ENCODE results near the gene ZNF772. TPM values are rescaled to one million over a fixed set of nuclear protein-coding genes. Genes with fewer than 3 reads are reported as not detected.
"Not testable (repeated sequence)": the region's sequence is repeated elsewhere in the genome, so short reads cannot be mapped to it uniquely, and the experiment has no call there.

ZNF772 gene
- polyA plus RNA-seq (2013, experiment 1 of 2) = 8.0 TPM
- polyA plus RNA-seq (2013, experiment 2 of 2) = 7.9 TPM

DNA sequence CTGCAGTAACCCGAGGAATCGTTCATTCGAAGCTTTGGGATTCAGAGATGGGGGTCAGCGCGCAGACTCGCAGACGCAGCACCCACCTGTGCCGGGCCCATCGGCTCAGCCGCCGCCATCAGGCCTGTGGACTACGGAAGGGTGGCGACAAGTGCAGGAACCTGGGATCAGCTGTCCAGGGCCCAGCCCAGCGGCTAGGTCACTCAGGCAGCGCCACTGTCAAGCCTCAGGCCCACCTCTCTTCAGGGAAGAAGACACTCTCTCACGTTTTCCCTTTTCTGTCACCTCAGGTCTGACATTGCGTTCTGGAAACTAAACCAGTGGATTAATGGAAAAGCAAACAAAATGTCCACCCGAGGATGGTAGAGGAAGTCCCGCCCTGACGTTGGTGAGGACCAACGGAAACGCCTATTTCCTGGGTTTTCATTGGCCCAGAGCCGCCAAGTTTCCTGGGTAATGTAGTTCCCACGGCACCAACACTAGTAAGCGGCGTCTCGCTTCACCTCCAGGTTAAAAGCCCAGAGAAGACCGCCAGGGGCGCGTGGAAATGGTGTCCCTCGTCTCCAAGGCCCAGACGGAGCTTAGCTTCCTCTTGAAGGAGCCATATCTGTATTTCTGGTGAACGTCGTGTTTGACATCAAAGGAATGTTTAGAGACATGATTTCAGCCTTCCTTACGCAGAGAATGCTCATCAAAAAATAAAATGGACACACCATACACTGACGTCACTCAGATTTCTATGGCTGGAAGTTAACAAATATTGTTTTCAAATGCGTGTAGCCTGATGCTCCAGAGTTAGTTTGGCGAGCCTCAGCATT lies at the start of gene ZNF772:
Gene ZNF772, minus strand, starts transcription at position 376 of the 818 bp plus-strand sequence. Its CDS starts 257 bp downstream, at position 119.
- H2BK15ac ChIP-seq (ENCODE audit: low read length) = no peak within 1 kb of the TSS
- peaks cover 37 to 43% of the 10 kb centered on the region in 2 donors for H3K36me3 ChIP-seq (replicated peaks in 1 of 2; ENCODE audit: control insufficient read depth in 2 of 2, insufficient read depth in 2 of 2, low read length in 2 of 2)
- H3K27ac ChIP-seq (replicated peaks; ENCODE audit: low read length) = peak within 1 kb of the TSS; percentile 37
- peaks cover 0 to 2% (median 0%) of the 10 kb centered on the region in 3 experiments for H3K27me3 ChIP-seq (ENCODE audit: control insufficient read depth in 3 of 3, insufficient read depth in 3 of 3, low read depth in 1 of 3, low read length in 3 of 3)
- peaks cover 44 to 51% of the 10 kb centered on the region in 2 donors for H3K9me3 ChIP-seq (replicated peaks in 1 of 2; ENCODE audit: control insufficient read depth in 2 of 2, insufficient read depth in 1 of 2, low read depth in 1 of 2, low read length in 2 of 2)
- no CpG with 5 or more reads among the region's 38 CpGs for WGBS, 2 donors (ENCODE audit: extremely low coverage in 2 of 2, insufficient read length in 2 of 2, insufficient replicate concordance in 1 of 2)
- H3K4me3 ChIP-seq (ENCODE audit: low read length in 2 of 2) = peak within 1 kb of the TSS; percentile 78 to 82
- H3K4me1 ChIP-seq (ENCODE audit: control insufficient read depth in 2 of 2, insufficient read depth in 1 of 2, low read depth in 1 of 2, low read length in 2 of 2) = peaks cover 1 to 7% of the 10 kb centered on the region in 2 donors
- no peak within 1 kb of the TSS for H4K91ac ChIP-seq (ENCODE audit: low read depth, low read length, poor library complexity)
- peak within 1 kb of the TSS; percentile 95 for H3K18ac ChIP-seq (ENCODE audit: low read length)
- no peak within 1 kb of the TSS for H2BK12ac ChIP-seq (ENCODE audit: low read length)
- no peak within 1 kb of the TSS for H3K4ac ChIP-seq (ENCODE audit: low read length)
- H2AFZ ChIP-seq (ENCODE audit: low read length) = peak within 1 kb of the TSS; percentile 89
- H3K14ac ChIP-seq (ENCODE audit: low read length) = no peak within 1 kb of the TSS
- peak within 1 kb of the TSS; percentile 62 for H3K4me2 ChIP-seq (ENCODE audit: insufficient read depth, low read length, poor library complexity, severe bottlenecking)
- peak within 1 kb of the TSS; percentile 72 for H2BK5ac ChIP-seq (ENCODE audit: low read length)
- H3K23ac ChIP-seq (ENCODE audit: low read depth, low read length, poor library complexity) = peak within 1 kb of the TSS; percentile 52
- no peak within 1 kb of the TSS for H2BK120ac ChIP-seq (ENCODE audit: low read depth, low read length)
- H4K8ac ChIP-seq (ENCODE audit: low read depth, low read length) = no peak within 1 kb of the TSS
- peak within 1 kb of the TSS; percentile 91 for H3K9ac ChIP-seq (ENCODE audit: low read depth, low read length, poor library complexity)
- peak; percentile 92 for DNase-seq (ENCODE audit: low spot score)
- peaks cover 5% of the 10 kb centered on the region for H3K79me1 ChIP-seq (ENCODE audit: low read depth, low read length)
- H2AK5ac ChIP-seq (ENCODE audit: low read depth, low read length) = peak within 1 kb of the TSS; percentile 20

DNA sequence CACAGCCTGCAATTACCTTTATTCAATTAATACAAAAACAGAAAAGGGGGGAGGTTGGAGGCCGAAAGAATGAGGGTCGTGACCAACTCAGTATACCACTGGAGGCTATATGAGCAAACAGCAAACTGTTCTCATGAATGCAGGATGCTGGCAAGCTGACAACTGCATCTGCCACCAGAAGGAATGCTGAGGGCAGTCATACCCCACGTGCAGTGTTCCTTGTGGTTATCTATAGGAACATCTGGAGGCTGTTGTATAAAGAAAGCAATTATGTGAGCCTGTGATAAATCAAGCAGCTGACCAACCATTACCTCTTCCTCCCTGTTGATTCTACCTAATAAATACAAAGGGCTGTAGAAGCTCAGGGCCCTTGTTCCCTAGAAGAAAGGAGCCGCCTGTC lies 40.7 kb upstream of the ZNF772 start:
- H2AFZ ChIP-seq (ENCODE audit: low read length); H3K4me2 ChIP-seq (ENCODE audit: insufficient read depth, low read length, poor library complexity, severe bottlenecking); H2AK5ac ChIP-seq (ENCODE audit: low read depth, low read length); H4K91ac ChIP-seq (ENCODE audit: low read depth, low read length, poor library complexity); H3K27me3 ChIP-seq (ENCODE audit: control insufficient read depth in 3 of 3, insufficient read depth in 3 of 3, low read depth in 1 of 3, low read length in 3 of 3); H3K4me1 ChIP-seq (ENCODE audit: control insufficient read depth in 2 of 2, insufficient read depth in 1 of 2, low read depth in 1 of 2, low read length in 2 of 2); H3K9ac ChIP-seq (ENCODE audit: low read depth, low read length, poor library complexity); DNase-seq (ENCODE audit: low spot score); H3K79me1 ChIP-seq (ENCODE audit: low read depth, low read length); H3K23ac ChIP-seq (ENCODE audit: low read depth, low read length, poor library complexity); H2BK15ac ChIP-seq (ENCODE audit: low read length); H3K4me3 ChIP-seq (ENCODE audit: low read length in 2 of 2); H3K4ac ChIP-seq (ENCODE audit: low read length); H3K27ac ChIP-seq (replicated peaks; ENCODE audit: low read length); H3K18ac ChIP-seq (ENCODE audit: low read length); H4K8ac ChIP-seq (ENCODE audit: low read depth, low read length); H2BK12ac ChIP-seq (ENCODE audit: low read length); H2BK5ac ChIP-seq (ENCODE audit: low read length); H3K14ac ChIP-seq (ENCODE audit: low read length); H2BK120ac ChIP-seq (ENCODE audit: low read depth, low read length): not testable (repeated sequence)
- peaks cover 10 to 24% of the 10 kb centered on the region in 2 donors for H3K9me3 ChIP-seq (replicated peaks in 1 of 2; ENCODE audit: control insufficient read depth in 2 of 2, insufficient read depth in 1 of 2, low read depth in 1 of 2, low read length in 2 of 2)
- WGBS, 2 donors (ENCODE audit: extremely low coverage in 2 of 2, insufficient read length in 2 of 2, insufficient replicate concordance in 1 of 2) = no CpG with 5 or more reads among the region's 4 CpGs
- H3K36me3 ChIP-seq (replicated peaks in 1 of 2; ENCODE audit: control insufficient read depth in 2 of 2, insufficient read depth in 2 of 2, low read length in 2 of 2) = peaks cover 8 to 19% of the 10 kb centered on the region in 2 donors

DNA sequence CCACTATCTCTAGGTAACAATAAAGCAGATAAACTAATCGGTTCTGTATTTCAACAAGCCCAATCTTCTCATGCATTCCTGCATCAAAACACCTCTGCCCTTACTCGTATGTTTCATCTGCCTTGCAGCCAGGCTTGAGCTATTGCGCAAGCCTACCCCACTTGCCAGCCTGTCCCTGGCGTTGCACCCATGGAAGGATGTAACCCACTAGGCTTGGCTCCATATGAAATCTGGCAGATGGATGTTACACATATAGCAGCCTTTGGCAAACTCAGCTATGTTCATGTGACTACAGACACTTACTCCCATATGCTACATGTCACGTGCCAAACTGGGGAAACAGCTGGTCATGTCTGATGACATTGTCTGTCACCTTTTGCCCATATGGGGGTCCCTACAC lies 37.9 kb upstream of the ZNF772 start:
- no peak overlapping the region for H2BK15ac ChIP-seq (ENCODE audit: low read length)
- no peak overlapping the region for H2BK120ac ChIP-seq (ENCODE audit: low read depth, low read length)
- peaks cover 8 to 19% of the 10 kb centered on the region in 2 donors for H3K36me3 ChIP-seq (replicated peaks in 1 of 2; ENCODE audit: control insufficient read depth in 2 of 2, insufficient read depth in 2 of 2, low read length in 2 of 2)
- H3K9ac ChIP-seq (ENCODE audit: low read depth, low read length, poor library complexity) = no peak overlapping the region
- H2AFZ ChIP-seq (ENCODE audit: low read length) = no peak overlapping the region
- H2AK5ac ChIP-seq (ENCODE audit: low read depth, low read length) = no peak overlapping the region
- H3K4me1 ChIP-seq (ENCODE audit: control insufficient read depth in 2 of 2, insufficient read depth in 1 of 2, low read depth in 1 of 2, low read length in 2 of 2) = no peaks in the 10 kb centered on the region
- no peak overlapping the region for H3K4ac ChIP-seq (ENCODE audit: low read length)
- H3K9me3 ChIP-seq (replicated peaks in 1 of 2; ENCODE audit: control insufficient read depth in 2 of 2, insufficient read depth in 1 of 2, low read depth in 1 of 2, low read length in 2 of 2) = peaks cover 14 to 42% of the 10 kb centered on the region in 2 donors
- H3K4me3 ChIP-seq (ENCODE audit: low read length in 2 of 2) = no peak overlapping the region
- H3K27me3 ChIP-seq (ENCODE audit: control insufficient read depth in 3 of 3, insufficient read depth in 3 of 3, low read depth in 1 of 3, low read length in 3 of 3) = no peaks in the 10 kb centered on the region
- H4K91ac ChIP-seq (ENCODE audit: low read depth, low read length, poor library complexity) = no peak overlapping the region
- H2BK12ac ChIP-seq (ENCODE audit: low read length) = no peak overlapping the region
- no peak overlapping the region for H3K18ac ChIP-seq (ENCODE audit: low read length)
- no peak overlapping the region for H3K14ac ChIP-seq (ENCODE audit: low read length)
- DNase-seq (ENCODE audit: low spot score) = no peak
- H3K27ac ChIP-seq (replicated peaks; ENCODE audit: low read length) = no peak overlapping the region
- WGBS, 2 donors (ENCODE audit: extremely low coverage in 2 of 2, insufficient read length in 2 of 2, insufficient replicate concordance in 1 of 2) = no CpG with 5 or more reads among the region's 5 CpGs
- H3K79me1 ChIP-seq (ENCODE audit: low read depth, low read length) = no peaks in the 10 kb centered on the region
- H3K4me2 ChIP-seq (ENCODE audit: insufficient read depth, low read length, poor library complexity, severe bottlenecking) = no peak overlapping the region
- H2BK5ac ChIP-seq (ENCODE audit: low read length) = no peak overlapping the region
- no peak overlapping the region for H3K23ac ChIP-seq (ENCODE audit: low read depth, low read length, poor library complexity)
- no peak overlapping the region for H4K8ac ChIP-seq (ENCODE audit: low read depth, low read length)

GRCh38 chr19:57512845-57513244 lies 35.5 kb upstream of the ZNF772 start:
- no CpG with 5 or more reads among the region's 6 CpGs for WGBS, 2 donors (ENCODE audit: extremely low coverage in 2 of 2, insufficient read length in 2 of 2, insufficient replicate concordance in 1 of 2)

More at GRCh38 chr19:57512845-57513244, 35.5 kb upstream of the ZNF772 start:
- no peak overlapping the region for H2AK5ac ChIP-seq (ENCODE audit: low read depth, low read length)
- H3K14ac ChIP-seq (ENCODE audit: low read length) = no peak overlapping the region
- no peak overlapping the region for H4K91ac ChIP-seq (ENCODE audit: low read depth, low read length, poor library complexity)
- H3K27me3 ChIP-seq (ENCODE audit: control insufficient read depth in 3 of 3, insufficient read depth in 3 of 3, low read depth in 1 of 3, low read length in 3 of 3) = no peaks in the 10 kb centered on the region
- H2AFZ ChIP-seq (ENCODE audit: low read length) = no peak overlapping the region
- no peak overlapping the region for H3K23ac ChIP-seq (ENCODE audit: low read depth, low read length, poor library complexity)
- peaks cover 14 to 55% of the 10 kb centered on the region in 2 donors for H3K9me3 ChIP-seq (replicated peaks in 1 of 2; ENCODE audit: control insufficient read depth in 2 of 2, insufficient read depth in 1 of 2, low read depth in 1 of 2, low read length in 2 of 2)
- H4K8ac ChIP-seq (ENCODE audit: low read depth, low read length) = no peak overlapping the region
- H3K4me1 ChIP-seq (ENCODE audit: control insufficient read depth in 2 of 2, insufficient read depth in 1 of 2, low read depth in 1 of 2, low read length in 2 of 2) = no peaks in the 10 kb centered on the region
- H3K4ac ChIP-seq (ENCODE audit: low read length) = no peak overlapping the region
- no peak overlapping the region for H3K4me3 ChIP-seq (ENCODE audit: low read length in 2 of 2)
- peaks cover 8 to 29% of the 10 kb centered on the region in 2 donors for H3K36me3 ChIP-seq (replicated peaks in 1 of 2; ENCODE audit: control insufficient read depth in 2 of 2, insufficient read depth in 2 of 2, low read length in 2 of 2)
- H3K4me2 ChIP-seq (ENCODE audit: insufficient read depth, low read length, poor library complexity, severe bottlenecking) = no peak overlapping the region
- no peaks in the 10 kb centered on the region for H3K79me1 ChIP-seq (ENCODE audit: low read depth, low read length)
- no peak overlapping the region for H3K9ac ChIP-seq (ENCODE audit: low read depth, low read length, poor library complexity)
- H2BK120ac ChIP-seq (ENCODE audit: low read depth, low read length) = no peak overlapping the region
- H3K18ac ChIP-seq (ENCODE audit: low read length) = no peak overlapping the region
- H2BK15ac ChIP-seq (ENCODE audit: low read length) = no peak overlapping the region
- no peak overlapping the region for H2BK5ac ChIP-seq (ENCODE audit: low read length)
- H3K27ac ChIP-seq (replicated peaks; ENCODE audit: low read length) = no peak overlapping the region
- H2BK12ac ChIP-seq (ENCODE audit: low read length) = no peak overlapping the region
- DNase-seq (ENCODE audit: low spot score) = no peak
